Osteoblast (primary cell): Measurements from ENCODE around the gene EPHA7. TPM values are rescaled to one million over a fixed set of nuclear protein-coding genes. Genes with fewer than 3 reads are reported as not detected.

Source experiments
- DNase-seq: peaks from one replicate; pipeline ENCODE4 v3.0.0; 2011; ENCODE audit warnings: low spot score, mixed read lengths; ENCODE audit not compliant: insufficient read length; ENCODE audit errors: missing footprints
- H2AFZ ChIP-seq: 2 replicates; pipeline ENCODE4 v1.6.0; 2011; ENCODE audit warnings: mild to moderate bottlenecking, low read length
- H3K27ac ChIP-seq: 2 replicates; pipeline ENCODE4 v1.5.1; 2011; ENCODE audit warnings: mild to moderate bottlenecking, low read depth, low read length, moderate library complexity
- H3K27me3 ChIP-seq: 2 replicates; pipeline ENCODE4 v1.6.0; 2012; ENCODE audit warnings: mild to moderate bottlenecking, control low read depth, inconsistent platforms, low read length, moderate library complexity; ENCODE audit not compliant: insufficient read depth
- H3K36me3 ChIP-seq: 2 replicates; pipeline ENCODE4 v1.5.1; 2011; ENCODE audit warnings: mild to moderate bottlenecking, low read length, control low read depth, moderate library complexity; ENCODE audit not compliant: insufficient read depth
- H3K4me1 ChIP-seq: 2 replicates; pipeline ENCODE4 v1.5.1; 2011; ENCODE audit warnings: mild to moderate bottlenecking, low read length, control low read depth, moderate library complexity; ENCODE audit not compliant: insufficient read depth
- H3K4me2 ChIP-seq: 2 replicates; pipeline ENCODE4 v1.6.0; 2011; ENCODE audit warnings: mild to moderate bottlenecking, low read length; ENCODE audit not compliant: insufficient read depth
- H3K4me3 ChIP-seq: fragments of 200-600 bp; sonication (generic); 3 replicates; pipeline ENCODE4 v1.5.1; 2012; ENCODE audit warnings: mild to moderate bottlenecking, low read length, inconsistent platforms; ENCODE audit not compliant: insufficient read depth
- H3K79me2 ChIP-seq: 2 replicates; pipeline ENCODE4 v1.6.0; 2012; ENCODE audit warnings: mild to moderate bottlenecking, low read length, control low read depth, inconsistent platforms; ENCODE audit not compliant: insufficient read depth
- H3K9me3 ChIP-seq: 2 replicates; pipeline ENCODE4 v1.5.1; 2011; ENCODE audit warnings: low read depth, low read length, control low read depth
- H4K20me1 ChIP-seq: 2 replicates; pipeline ENCODE4 v1.6.0; 2012; ENCODE audit warnings: mild to moderate bottlenecking, low read length, control low read depth; ENCODE audit not compliant: insufficient read depth
- total RNA-seq: library from RNA; depleted of rRNA; stranded (reverse); fragments of >200 nt; gene quantifications from 2 replicates; pipeline ENCODE4 v1.2.3, GENCODE V29; 2012
- TF ChIP-seq, protein P1 (sequence below): IDR thresholded peaks from 2 replicates; pipeline ENCODE4 v1.5.1; 2011; ENCODE audit warnings: mild to moderate bottlenecking, low read depth, low read length, moderate library complexity; ENCODE audit errors: extremely low read depth

EPHA7 gene
- total RNA-seq, 1 donor, result not detected

DNA sequence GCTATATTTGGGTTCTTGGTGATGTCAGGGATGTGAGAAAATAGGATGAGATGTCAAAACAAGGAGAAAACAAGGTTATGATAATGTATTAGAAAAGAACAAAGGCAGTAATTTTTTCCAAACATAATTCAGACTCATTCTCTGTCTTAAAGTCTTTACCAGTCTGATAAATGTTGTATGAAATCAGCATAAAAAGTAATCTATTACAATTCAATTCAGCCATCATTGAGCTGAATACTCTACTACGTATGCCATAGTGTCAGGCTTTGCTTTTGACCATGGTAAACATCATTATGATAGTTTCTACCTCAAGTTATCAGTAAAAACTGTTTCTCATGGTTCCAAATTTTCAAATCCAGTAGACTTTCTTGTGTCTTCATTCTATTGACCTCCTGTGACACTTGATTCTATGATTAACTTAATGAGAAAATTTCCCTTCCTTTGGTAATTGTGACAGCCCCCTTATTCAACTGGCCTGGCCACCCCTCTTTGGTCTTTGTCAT lies 75.0 kb downstream of the EPHA7 start:
- TF ChIP-seq, protein P1, sequence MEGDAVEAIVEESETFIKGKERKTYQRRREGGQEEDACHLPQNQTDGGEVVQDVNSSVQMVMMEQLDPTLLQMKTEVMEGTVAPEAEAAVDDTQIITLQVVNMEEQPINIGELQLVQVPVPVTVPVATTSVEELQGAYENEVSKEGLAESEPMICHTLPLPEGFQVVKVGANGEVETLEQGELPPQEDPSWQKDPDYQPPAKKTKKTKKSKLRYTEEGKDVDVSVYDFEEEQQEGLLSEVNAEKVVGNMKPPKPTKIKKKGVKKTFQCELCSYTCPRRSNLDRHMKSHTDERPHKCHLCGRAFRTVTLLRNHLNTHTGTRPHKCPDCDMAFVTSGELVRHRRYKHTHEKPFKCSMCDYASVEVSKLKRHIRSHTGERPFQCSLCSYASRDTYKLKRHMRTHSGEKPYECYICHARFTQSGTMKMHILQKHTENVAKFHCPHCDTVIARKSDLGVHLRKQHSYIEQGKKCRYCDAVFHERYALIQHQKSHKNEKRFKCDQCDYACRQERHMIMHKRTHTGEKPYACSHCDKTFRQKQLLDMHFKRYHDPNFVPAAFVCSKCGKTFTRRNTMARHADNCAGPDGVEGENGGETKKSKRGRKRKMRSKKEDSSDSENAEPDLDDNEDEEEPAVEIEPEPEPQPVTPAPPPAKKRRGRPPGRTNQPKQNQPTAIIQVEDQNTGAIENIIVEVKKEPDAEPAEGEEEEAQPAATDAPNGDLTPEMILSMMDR, result no peak

DNA sequence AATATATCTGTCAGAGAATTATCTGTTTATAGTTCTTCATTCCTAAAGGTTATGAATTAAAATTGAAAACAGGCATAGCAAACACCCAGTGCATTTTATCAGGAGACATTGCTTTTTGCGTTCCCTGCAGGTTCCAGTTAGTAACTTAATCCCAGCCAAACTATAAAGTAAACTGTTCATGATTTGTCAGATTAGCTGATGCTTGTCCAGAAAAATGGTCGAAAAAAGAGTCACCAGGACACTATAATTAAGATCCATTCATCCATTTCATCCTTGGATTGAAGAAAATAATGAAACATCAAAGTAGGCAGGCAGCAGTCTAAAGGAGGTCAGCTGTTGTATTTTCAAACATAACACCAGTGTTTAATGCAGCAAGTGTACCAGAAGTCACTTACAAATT lies 75.9 kb downstream of the EPHA7 start:
- Histone ChIP-seq H3K9me3 (peaks cover 2% of the 10 kb centered on the region), H3K79me2 (no peaks in the 10 kb centered on the region), H3K4me1 (no peaks in the 10 kb centered on the region), H3K27ac (no peak overlapping the region), H4K20me1 (no peaks in the 10 kb centered on the region), H3K27me3 (no peaks in the 10 kb centered on the region), H3K36me3 (no peaks in the 10 kb centered on the region), H3K4me3 (no peak overlapping the region), H2AFZ (no peak overlapping the region), H3K4me2 (no peak overlapping the region)
- no peak for DNase-seq
- TF ChIP-seq, protein P1, result no peak

More for the DNA sequence above, 75.0 kb downstream of the EPHA7 start:
- no peak for DNase-seq
- H4K20me1 ChIP-seq, result no peaks in the 10 kb centered on the region
- H3K79me2 ChIP-seq, result no peaks in the 10 kb centered on the region
- no peak overlapping the region for H2AFZ ChIP-seq
- peaks cover 2% of the 10 kb centered on the region for H3K9me3 ChIP-seq
- no peaks in the 10 kb centered on the region for H3K27me3 ChIP-seq
- H3K4me3 ChIP-seq, result no peak overlapping the region
- no peaks in the 10 kb centered on the region for H3K4me1 ChIP-seq
- H3K27ac ChIP-seq, result no peak overlapping the region
- H3K36me3 ChIP-seq, result no peaks in the 10 kb centered on the region
- no peak overlapping the region for H3K4me2 ChIP-seq

DNA sequence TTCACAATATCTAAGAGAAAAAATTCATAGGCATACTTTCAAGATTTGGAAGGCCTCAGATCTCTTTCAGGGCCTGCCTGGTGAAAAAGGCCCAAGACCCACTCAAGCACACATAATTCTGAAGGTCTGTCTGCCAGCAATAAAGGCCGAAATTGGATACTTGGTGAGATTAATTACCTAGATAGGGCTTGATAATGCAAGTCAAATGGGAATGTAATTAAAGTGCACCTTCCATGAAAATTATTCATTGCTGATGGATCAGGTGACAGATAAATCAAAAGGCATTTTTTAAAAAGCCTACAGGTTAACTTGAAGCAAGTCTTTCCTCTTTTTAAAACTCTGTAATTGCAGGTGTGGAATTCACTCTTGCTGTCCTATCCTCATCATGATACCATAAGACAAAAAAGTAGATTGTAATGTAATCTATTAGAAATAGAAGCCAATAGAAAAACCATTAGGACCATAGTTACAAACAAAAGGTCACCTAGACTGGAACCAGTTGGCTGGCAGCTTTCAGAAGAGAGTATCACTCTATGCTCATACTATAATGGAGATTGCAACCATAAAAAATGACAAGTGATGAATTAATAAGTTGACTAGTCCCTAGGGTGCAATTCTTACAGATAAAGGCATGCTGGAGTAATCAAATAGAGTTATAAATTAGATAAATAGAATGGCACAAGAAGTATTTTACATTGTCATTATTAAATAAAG lies 77.3 kb downstream of the EPHA7 start:
- Histone ChIP-seq H3K4me3 (no peak overlapping the region), H3K9me3 (peaks cover 2% of the 10 kb centered on the region), H3K27ac (no peak overlapping the region), H2AFZ (no peak overlapping the region), H4K20me1 (no peaks in the 10 kb centered on the region), H3K4me1 (no peaks in the 10 kb centered on the region), H3K4me2 (no peak overlapping the region), H3K79me2 (no peaks in the 10 kb centered on the region), H3K27me3 (no peaks in the 10 kb centered on the region), H3K36me3 (no peaks in the 10 kb centered on the region)
- TF ChIP-seq, protein P1, result no peak
- no peak for DNase-seq

DNA sequence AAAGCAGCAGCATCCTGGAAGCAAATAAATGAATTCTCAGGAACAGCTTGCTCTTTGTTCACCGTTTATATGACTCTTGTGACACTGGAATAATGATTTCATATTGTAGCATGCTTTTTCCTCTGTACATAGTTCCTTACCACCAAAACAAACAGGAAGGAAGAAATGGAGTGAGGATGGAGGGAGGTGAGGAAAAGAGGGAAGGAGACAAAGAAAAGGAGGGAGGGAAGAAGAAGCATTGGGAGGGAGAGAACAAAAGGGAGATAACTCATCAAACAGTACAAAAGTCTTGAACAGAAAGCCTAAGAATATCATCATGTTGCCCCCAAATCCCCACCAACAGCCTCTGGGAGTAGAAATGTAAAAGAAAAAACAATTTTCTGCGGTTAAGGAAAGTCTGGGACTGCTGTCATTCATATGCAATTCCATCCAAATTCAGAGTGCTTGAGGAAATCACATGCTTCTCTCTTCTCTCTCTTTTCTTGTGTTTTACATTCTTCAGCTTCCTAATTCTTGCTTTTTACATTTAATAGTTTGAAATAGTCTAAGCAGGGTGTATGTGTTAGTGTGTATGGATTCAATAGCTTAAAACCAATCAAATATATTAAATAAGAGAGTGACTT lies 81.5 kb downstream of the EPHA7 start:
- TF ChIP-seq, protein P1, result no peak
- Histone ChIP-seq H3K4me3 (no peak overlapping the region), H2AFZ (no peak overlapping the region), H4K20me1 (no peaks in the 10 kb centered on the region), H3K27ac (no peak overlapping the region), H3K27me3 (no peaks in the 10 kb centered on the region), H3K79me2 (no peaks in the 10 kb centered on the region), H3K4me1 (no peaks in the 10 kb centered on the region), H3K4me2 (no peak overlapping the region), H3K36me3 (no peaks in the 10 kb centered on the region), H3K9me3 (no peaks in the 10 kb centered on the region)
- no peak for DNase-seq
